SK-N-SH (cell line): ENCODE data around the gene E2F4. TPM values are rescaled to one million over a fixed set of nuclear protein-coding genes. Genes with fewer than 3 reads are reported as not detected.

Experiments
- CTCF ChIA-PET: fragments of 300-600, 350-600 bp; formaldehyde crosslinking; extraction: SDS; loops from one replicate; lab custom pipeline; 2021; lab: Yijun Ruan, JAX
- POLR2A ChIA-PET: fragments of 350-600 bp; sonication (Branson Sonifier 250); formaldehyde crosslinking; extraction: SDS; loops from one replicate; lab custom pipeline; 2020; ENCODE audit warnings: antibody characterized with exemption, inconsistent platforms; lab: Yijun Ruan, JAX
- DNase-seq: peaks from one replicate; pipeline ENCODE4 v3.0.0; 2012
- H2AFZ ChIP-seq: fragments of 200-600 bp; sonication (generic); 2 replicates; pipeline ENCODE4 v1.8.1; 2016; ENCODE audit warnings: antibody characterized with exemption, mild to moderate bottlenecking, low read depth
- H3F3A ChIP-seq: fragments of 200-600 bp; sonication (generic); replicated peaks from 2 replicates; pipeline ENCODE3; 2016; ENCODE audit warnings: antibody characterized with exemption, mild to moderate bottlenecking; ENCODE audit not compliant: insufficient read depth
- H3K27ac ChIP-seq, 2 experiments: fragments of 200-500 bp in 1 of 2; fragments of 200-600 bp in 1 of 2; sonication (Bioruptor generic) in 1 of 2; sonication (generic), shearing (Covaris generic) in 1 of 2; 2 replicates each; pipeline versions ENCODE4 v1.5.1 to v1.6.1; 2014 to 2016; ENCODE audit warnings: low read depth in 2 of 2, inconsistent platforms in 1 of 2, low read length in 1 of 2, mild to moderate bottlenecking in 1 of 2, mixed read lengths in 1 of 2
- H3K27me3 ChIP-seq: fragments of 200-600 bp; sonication (generic), shearing (Covaris generic); 2 replicates; pipeline ENCODE4 v1.6.1; 2016; ENCODE audit warnings: mixed run types; ENCODE audit not compliant: insufficient read depth
- H3K36me3 ChIP-seq, 2 experiments: fragments of 200-500 bp in 1 of 2; fragments of 200-600 bp in 1 of 2; sonication (Bioruptor generic) in 1 of 2; sonication (generic) in 1 of 2; replicated peaks in 1 of 2; 2 replicates each; pipeline versions ENCODE3 to v1.5.1; 2014 to 2016; ENCODE audit warnings: low read length in 1 of 2, mild to moderate bottlenecking in 1 of 2; ENCODE audit not compliant: insufficient read depth in 2 of 2, control insufficient read depth in 1 of 2
- H3K4me1 ChIP-seq, 2 experiments: fragments of 200-500 bp in 1 of 2; fragments of 200-600 bp in 1 of 2; sonication (Bioruptor generic) in 1 of 2; sonication (generic), shearing (Covaris generic) in 1 of 2; 2 replicates each; pipeline versions ENCODE4 v1.5.1 to v1.6.1; 2014 to 2016; ENCODE audit warnings: low read depth in 1 of 2, low read length in 1 of 2, mixed run types in 1 of 2; ENCODE audit not compliant: insufficient read depth in 2 of 2, control insufficient read depth in 1 of 2
- H3K4me2 ChIP-seq: fragments of 200-600 bp; sonication (generic), shearing (Covaris generic); 2 replicates; pipeline ENCODE4 v1.6.1; 2017; ENCODE audit warnings: mixed run types
- H3K4me3 ChIP-seq, 2 experiments: fragments of 200-500 bp in 1 of 2; fragments of 200-600 bp in 1 of 2; sonication (Bioruptor generic) in 1 of 2; sonication (generic), shearing (Covaris generic) in 1 of 2; 2 replicates each; pipeline versions ENCODE4 v1.5.1 to v1.8.1; 2014 to 2016; ENCODE audit warnings: low read depth in 2 of 2, inconsistent platforms in 1 of 2, low read length in 1 of 2, mild to moderate bottlenecking in 1 of 2, mixed read lengths in 1 of 2, moderate library complexity in 1 of 2
- H3K79me2 ChIP-seq: fragments of 200-600 bp; sonication (generic); 2 replicates; pipeline ENCODE4 v1.8.1; 2017; ENCODE audit warnings: mild to moderate bottlenecking; ENCODE audit not compliant: insufficient read depth
- H3K9ac ChIP-seq: fragments of 200-600 bp; sonication (generic); 2 replicates; pipeline ENCODE4 v1.6.1; 2017; ENCODE audit warnings: mixed run types
- H3K9me2 ChIP-seq: fragments of 200-600 bp; sonication (generic); 2 replicates; pipeline ENCODE4 v1.6.1; 2017; ENCODE audit warnings: mixed run types
- H3K9me3 ChIP-seq: fragments of 200-600 bp; sonication (generic); 2 replicates; pipeline ENCODE4 v1.6.1; 2017; ENCODE audit warnings: mixed run types, mild to moderate bottlenecking, moderate library complexity
- H4K20me1 ChIP-seq: fragments of 200-600 bp; sonication (generic); 2 replicates; pipeline ENCODE4 v1.6.1; 2017; ENCODE audit warnings: mild to moderate bottlenecking, mixed run types; ENCODE audit not compliant: insufficient read depth
- CHD2 ChIP-seq: fragments of 150-350 bp; IDR thresholded peaks from 2 replicates; pipeline ENCODE4 v1.6.1; 2018; ENCODE audit warnings: low read length; ENCODE audit not compliant: partially characterized antibody
- EP300 ChIP-seq, 2 experiments: IDR thresholded peaks; 2 replicates each; pipeline versions ENCODE4 v1.4.0 to v1.6.1; 2012; ENCODE audit warnings: borderline replicate concordance in 1 of 2, low read depth in 1 of 2, low read length in 1 of 2
- GABPA ChIP-seq: IDR thresholded peaks from 2 replicates; pipeline ENCODE4 v1.4.0; 2012; ENCODE audit warnings: low read depth, mild to moderate bottlenecking
- GATA2 ChIP-seq: sonication (generic); formaldehyde crosslinking; IDR thresholded peaks from 2 replicates; pipeline ENCODE4 v1.5.0; 2020; ENCODE audit warnings: mild to moderate bottlenecking, missing genetic modification reagents
- JUND ChIP-seq: IDR thresholded peaks from 2 replicates; pipeline ENCODE4 v1.4.0; 2012
- MEF2A ChIP-seq: IDR thresholded peaks from 2 replicates; pipeline ENCODE4 v1.4.0; 2012; ENCODE audit warnings: low read depth, borderline replicate concordance
- NFIC ChIP-seq: IDR thresholded peaks from 2 replicates; pipeline ENCODE4 v1.4.0; 2012; ENCODE audit warnings: borderline replicate concordance
- POLR2AphosphoS5 ChIP-seq: IDR thresholded peaks from 2 replicates; pipeline ENCODE4 v1.6.1; 2012; ENCODE audit warnings: low read depth, low read length
- RAD21 ChIP-seq: IDR thresholded peaks from 2 replicates; pipeline ENCODE4 v1.6.1; 2012; ENCODE audit warnings: mild to moderate bottlenecking, low read length
- RCOR1 ChIP-seq: fragments of 150-350 bp; IDR thresholded peaks from 2 replicates; pipeline ENCODE4 v1.6.1; 2017; ENCODE audit warnings: antibody characterized with exemption, low read length
- SIN3A ChIP-seq: IDR thresholded peaks from 2 replicates; pipeline ENCODE4 v1.6.1; 2012; ENCODE audit warnings: low read depth, mild to moderate bottlenecking, low read length, moderate library complexity, borderline replicate concordance
- SMC3 ChIP-seq: IDR thresholded peaks from 2 replicates; pipeline ENCODE4 v1.6.1; 2012; ENCODE audit warnings: low read depth, low read length, improper control_type of control experiment
- TAF1 ChIP-seq: IDR thresholded peaks from 2 replicates; pipeline ENCODE4 v1.6.1; 2012; ENCODE audit warnings: low read depth, mild to moderate bottlenecking, low read length, moderate library complexity, borderline replicate concordance
- TCF12 ChIP-seq: IDR thresholded peaks from 2 replicates; pipeline ENCODE4 v1.4.0; 2012
- TEAD4 ChIP-seq: IDR thresholded peaks from 2 replicates; pipeline ENCODE4 v1.4.0; 2012; ENCODE audit warnings: mild to moderate bottlenecking, borderline replicate concordance; ENCODE audit not compliant: insufficient read depth
- YY1 ChIP-seq: IDR thresholded peaks from 2 replicates; pipeline ENCODE4 v1.4.0; 2012; ENCODE audit warnings: low read depth, mild to moderate bottlenecking
- WGBS: methylation state at CpG from one replicate; pipeline ENCODE4 v1.1.6; 2017; ENCODE audit warnings: low lambda C conversion rate; 5-methylcytosine and 5-hydroxymethylcytosine counted together
- polyA plus RNA-seq, 3 experiments: library from polyadenylated mRNA; depleted of rRNA; stranded (reverse); fragments of >200 nt; gene quantifications; 2 replicates each; pipeline ENCODE4 v1.2.3, GENCODE V29; 2012
- TF ChIP-seq, protein P1 (sequence below): fragments of 150-350 bp; IDR thresholded peaks from 2 replicates; pipeline ENCODE4 v1.6.1; 2017; ENCODE audit warnings: antibody characterized with exemption, low read length, low read depth, borderline replicate concordance
- TF ChIP-seq, protein P2 (sequence below): IDR thresholded peaks from 2 replicates; pipeline ENCODE4 v1.4.0; 2012; ENCODE audit warnings: low read depth
- TF ChIP-seq, protein P3 (sequence below): IDR thresholded peaks from 2 replicates; pipeline ENCODE4 v1.4.0; 2012; ENCODE audit warnings: low read depth, borderline replicate concordance
- TF ChIP-seq, protein P4 (sequence below): IDR thresholded peaks from 2 replicates; pipeline ENCODE4 v1.6.1; 2012; ENCODE audit warnings: mild to moderate bottlenecking, low read depth, low read length, moderate library complexity

Gene E2F4
- polyA plus RNA-seq, 1 of the 3 experiments (the other 2 are of a cell fraction), result 168 TPM

DNA sequence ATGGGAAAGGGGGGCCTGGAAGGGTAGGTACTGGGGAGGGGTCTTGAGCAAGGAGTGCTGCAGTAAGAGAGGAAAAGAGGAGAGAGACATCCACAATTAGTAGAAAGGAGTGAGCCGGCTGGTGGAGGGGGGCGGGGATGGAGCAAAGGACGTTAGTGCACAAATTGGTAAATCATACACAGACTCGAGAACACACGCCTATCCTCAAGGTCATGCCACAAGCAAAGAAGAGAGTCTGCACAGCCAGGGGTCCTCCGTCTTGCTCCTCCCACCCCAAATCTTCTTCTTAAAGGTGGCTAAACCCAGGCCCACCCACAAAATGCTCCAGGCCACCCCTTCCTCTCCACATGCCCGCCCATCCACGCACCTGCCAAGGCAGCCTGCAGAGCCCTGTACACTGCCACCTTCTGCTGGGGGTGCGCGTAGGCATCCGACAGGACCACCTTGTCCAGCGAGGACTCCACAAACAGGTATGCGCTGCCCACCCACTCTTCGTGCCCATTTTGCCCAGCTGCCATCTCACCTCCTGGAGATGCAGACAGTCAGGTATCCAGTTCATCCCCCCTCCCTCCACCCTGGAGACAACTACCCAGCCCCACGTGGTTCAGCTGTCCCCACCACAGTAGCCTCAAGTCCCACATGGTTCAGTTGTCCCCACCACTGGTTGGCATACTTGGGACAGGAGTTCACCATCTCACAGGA is 35.7 kb upstream of the E2F4 start:
- Histone ChIP-seq H3K79me2 (no peaks in the 10 kb centered on the region), H3K4me1 (peaks cover 4 to 19% of the 10 kb centered on the region in 2 experiments; a peak in 1 of 4 replicates), H3F3A (peaks cover 9% of the 10 kb centered on the region), H3K27ac (no peak overlapping the region), H3K4me2 (no peak overlapping the region), H3K27me3 (no peaks in the 10 kb centered on the region), H2AFZ (no peak overlapping the region), H3K36me3 (peaks cover 0 to 4% of the 10 kb centered on the region in 2 experiments), H3K9me3 (no peaks in the 10 kb centered on the region), H3K9me2 (no peaks in the 10 kb centered on the region), H4K20me1 (peaks cover 26% of the 10 kb centered on the region), H3K9ac (no peak overlapping the region), H3K4me3 (no peak overlapping the region)
- 84% methylated on average over 15 of the region's 15 CpGs for WGBS
- ChIA-PET CTCF (interaction anchor here (1.1 to 14.2 kb wide), 23 partner anchors 8 to 261 kb away, joined by 3 to 470 read pairs (median 11); partner anchors contain the start of genes CBFB, CES3, HSF4 and MATCAP1), POLR2A (interaction anchor here (1.4 kb wide), 1 partner anchor 139 kb away, joined by 3 read pairs; no protein-coding TSS in a partner anchor)
- DNase-seq, result no peak
- TF ChIP-seq SIN3A (no peak), JUND (no peak), YY1 (no peak), MEF2A (no peak), RCOR1 (no peak), POLR2AphosphoS5 (no peak), TCF12 (no peak), GABPA (no peak), TAF1 (no peak), TEAD4 (no peak), GATA2 (CRISPR knock-in tag) (no peak), SMC3 (no peak), EP300 (IDR thresholded peaks at IDR 0.05; ENCODE audit: borderline replicate concordance in 1 of 2, low read depth in 1 of 2, low read length in 1 of 2) (no peak), RAD21 (no peak)
- TF ChIP-seq, protein P1, sequence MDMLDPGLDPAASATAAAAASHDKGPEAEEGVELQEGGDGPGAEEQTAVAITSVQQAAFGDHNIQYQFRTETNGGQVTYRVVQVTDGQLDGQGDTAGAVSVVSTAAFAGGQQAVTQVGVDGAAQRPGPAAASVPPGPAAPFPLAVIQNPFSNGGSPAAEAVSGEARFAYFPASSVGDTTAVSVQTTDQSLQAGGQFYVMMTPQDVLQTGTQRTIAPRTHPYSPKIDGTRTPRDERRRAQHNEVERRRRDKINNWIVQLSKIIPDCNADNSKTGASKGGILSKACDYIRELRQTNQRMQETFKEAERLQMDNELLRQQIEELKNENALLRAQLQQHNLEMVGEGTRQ, result no peak
- TF ChIP-seq, protein P2, sequence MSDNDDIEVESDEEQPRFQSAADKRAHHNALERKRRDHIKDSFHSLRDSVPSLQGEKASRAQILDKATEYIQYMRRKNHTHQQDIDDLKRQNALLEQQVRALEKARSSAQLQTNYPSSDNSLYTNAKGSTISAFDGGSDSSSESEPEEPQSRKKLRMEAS, result no peak

DNA sequence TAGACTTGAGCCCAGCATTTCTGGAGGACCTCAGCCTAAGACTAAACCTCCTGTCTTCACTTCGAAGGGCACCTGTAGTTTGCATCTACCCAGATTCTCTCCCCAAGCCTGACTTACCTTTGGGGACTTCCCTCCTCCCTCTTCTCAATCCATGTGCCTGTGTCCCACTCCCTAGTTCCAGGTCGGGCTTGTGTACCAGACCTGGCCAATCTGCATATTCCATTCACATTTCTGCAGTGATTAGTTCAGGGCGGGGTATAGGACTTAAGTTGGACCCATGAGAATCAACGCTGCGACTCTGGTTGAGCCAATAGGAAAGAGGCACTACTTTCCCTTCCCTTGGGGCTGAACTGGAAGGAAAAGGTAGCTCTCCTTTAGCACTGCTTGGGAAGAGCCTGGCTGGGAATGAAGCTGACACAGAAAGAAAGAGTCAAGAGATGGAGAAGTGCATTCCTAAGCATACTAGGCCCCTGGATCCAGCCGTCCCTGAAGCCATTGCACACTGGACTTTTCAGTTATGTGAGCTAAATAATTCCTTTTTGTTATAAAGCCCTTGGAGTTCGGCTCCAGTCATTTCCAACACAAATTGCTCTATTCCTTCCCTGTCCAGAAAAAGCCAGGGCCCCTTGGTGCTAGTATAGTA is 34.7 kb upstream of the E2F4 start:
- ChIA-PET POLR2A (interaction anchor here (1.4 kb wide), 1 partner anchor 140 kb away, joined by 3 read pairs; no protein-coding TSS in a partner anchor), CTCF (interaction anchor here (1.0 to 14.2 kb wide), 8 partner anchors 12 to 262 kb away, joined by 3 to 470 read pairs (median 8); partner anchors contain the start of genes CBFB and NOL3)
- H3K4me1 ChIP-seq, result peaks cover 4 to 17% of the 10 kb centered on the region in 2 experiments; a peak in 1 of 4 replicates
- no peaks in the 10 kb centered on the region for H3K9me3 ChIP-seq
- no peaks in the 10 kb centered on the region for H3K79me2 ChIP-seq
- no peak overlapping the region for H3K27ac ChIP-seq
- no peak overlapping the region for H3K4me3 ChIP-seq
- H3K36me3 ChIP-seq, result peaks cover 0 to 4% of the 10 kb centered on the region in 2 experiments
- H3F3A ChIP-seq, result peaks cover 10% of the 10 kb centered on the region
- 87% methylated on average over 7 of the region's 7 CpGs for WGBS
- H3K9ac ChIP-seq, result no peak overlapping the region
- no peak for DNase-seq
- no peaks in the 10 kb centered on the region for H3K27me3 ChIP-seq
- no peak overlapping the region for H2AFZ ChIP-seq
- peaks cover 26% of the 10 kb centered on the region for H4K20me1 ChIP-seq
- no peak overlapping the region for H3K4me2 ChIP-seq
- H3K9me2 ChIP-seq, result no peaks in the 10 kb centered on the region
- TF ChIP-seq CHD2 (no peak), NFIC (no peak), GABPA (no peak)
- TF ChIP-seq, protein P3, sequence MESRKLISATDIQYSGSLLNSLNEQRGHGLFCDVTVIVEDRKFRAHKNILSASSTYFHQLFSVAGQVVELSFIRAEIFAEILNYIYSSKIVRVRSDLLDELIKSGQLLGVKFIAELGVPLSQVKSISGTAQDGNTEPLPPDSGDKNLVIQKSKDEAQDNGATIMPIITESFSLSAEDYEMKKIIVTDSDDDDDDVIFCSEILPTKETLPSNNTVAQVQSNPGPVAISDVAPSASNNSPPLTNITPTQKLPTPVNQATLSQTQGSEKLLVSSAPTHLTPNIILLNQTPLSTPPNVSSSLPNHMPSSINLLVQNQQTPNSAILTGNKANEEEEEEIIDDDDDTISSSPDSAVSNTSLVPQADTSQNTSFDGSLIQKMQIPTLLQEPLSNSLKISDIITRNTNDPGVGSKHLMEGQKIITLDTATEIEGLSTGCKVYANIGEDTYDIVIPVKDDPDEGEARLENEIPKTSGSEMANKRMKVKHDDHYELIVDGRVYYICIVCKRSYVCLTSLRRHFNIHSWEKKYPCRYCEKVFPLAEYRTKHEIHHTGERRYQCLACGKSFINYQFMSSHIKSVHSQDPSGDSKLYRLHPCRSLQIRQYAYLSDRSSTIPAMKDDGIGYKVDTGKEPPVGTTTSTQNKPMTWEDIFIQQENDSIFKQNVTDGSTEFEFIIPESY, result no peak
- TF ChIP-seq, protein P4, sequence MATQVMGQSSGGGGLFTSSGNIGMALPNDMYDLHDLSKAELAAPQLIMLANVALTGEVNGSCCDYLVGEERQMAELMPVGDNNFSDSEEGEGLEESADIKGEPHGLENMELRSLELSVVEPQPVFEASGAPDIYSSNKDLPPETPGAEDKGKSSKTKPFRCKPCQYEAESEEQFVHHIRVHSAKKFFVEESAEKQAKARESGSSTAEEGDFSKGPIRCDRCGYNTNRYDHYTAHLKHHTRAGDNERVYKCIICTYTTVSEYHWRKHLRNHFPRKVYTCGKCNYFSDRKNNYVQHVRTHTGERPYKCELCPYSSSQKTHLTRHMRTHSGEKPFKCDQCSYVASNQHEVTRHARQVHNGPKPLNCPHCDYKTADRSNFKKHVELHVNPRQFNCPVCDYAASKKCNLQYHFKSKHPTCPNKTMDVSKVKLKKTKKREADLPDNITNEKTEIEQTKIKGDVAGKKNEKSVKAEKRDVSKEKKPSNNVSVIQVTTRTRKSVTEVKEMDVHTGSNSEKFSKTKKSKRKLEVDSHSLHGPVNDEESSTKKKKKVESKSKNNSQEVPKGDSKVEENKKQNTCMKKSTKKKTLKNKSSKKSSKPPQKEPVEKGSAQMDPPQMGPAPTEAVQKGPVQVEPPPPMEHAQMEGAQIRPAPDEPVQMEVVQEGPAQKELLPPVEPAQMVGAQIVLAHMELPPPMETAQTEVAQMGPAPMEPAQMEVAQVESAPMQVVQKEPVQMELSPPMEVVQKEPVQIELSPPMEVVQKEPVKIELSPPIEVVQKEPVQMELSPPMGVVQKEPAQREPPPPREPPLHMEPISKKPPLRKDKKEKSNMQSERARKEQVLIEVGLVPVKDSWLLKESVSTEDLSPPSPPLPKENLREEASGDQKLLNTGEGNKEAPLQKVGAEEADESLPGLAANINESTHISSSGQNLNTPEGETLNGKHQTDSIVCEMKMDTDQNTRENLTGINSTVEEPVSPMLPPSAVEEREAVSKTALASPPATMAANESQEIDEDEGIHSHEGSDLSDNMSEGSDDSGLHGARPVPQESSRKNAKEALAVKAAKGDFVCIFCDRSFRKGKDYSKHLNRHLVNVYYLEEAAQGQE, result no peak
